ENCODE results near the gene TDRD1.

TDRD1 gene

DNA sequence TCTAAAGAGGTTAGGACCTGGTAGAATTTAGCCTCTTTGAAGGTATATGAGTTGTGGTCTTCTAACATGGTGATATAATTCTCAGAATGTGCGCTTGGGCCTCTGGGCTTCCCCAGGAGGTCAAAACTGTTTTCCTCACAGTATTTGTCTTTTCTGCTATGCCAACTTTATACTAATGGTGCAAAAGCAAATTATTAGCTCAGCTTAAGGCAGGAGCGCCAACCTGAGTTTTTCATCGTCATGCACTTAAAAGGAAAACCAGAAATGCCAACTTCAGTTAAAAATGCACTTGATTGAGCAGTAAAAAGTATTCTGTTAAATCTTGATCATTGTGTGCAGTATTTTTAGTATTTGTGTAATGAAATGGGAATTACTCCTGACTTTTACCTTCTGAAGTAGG, 9.7 kb downstream of the TDRD1 start:
- TF ChIP-seq, protein P1, sequence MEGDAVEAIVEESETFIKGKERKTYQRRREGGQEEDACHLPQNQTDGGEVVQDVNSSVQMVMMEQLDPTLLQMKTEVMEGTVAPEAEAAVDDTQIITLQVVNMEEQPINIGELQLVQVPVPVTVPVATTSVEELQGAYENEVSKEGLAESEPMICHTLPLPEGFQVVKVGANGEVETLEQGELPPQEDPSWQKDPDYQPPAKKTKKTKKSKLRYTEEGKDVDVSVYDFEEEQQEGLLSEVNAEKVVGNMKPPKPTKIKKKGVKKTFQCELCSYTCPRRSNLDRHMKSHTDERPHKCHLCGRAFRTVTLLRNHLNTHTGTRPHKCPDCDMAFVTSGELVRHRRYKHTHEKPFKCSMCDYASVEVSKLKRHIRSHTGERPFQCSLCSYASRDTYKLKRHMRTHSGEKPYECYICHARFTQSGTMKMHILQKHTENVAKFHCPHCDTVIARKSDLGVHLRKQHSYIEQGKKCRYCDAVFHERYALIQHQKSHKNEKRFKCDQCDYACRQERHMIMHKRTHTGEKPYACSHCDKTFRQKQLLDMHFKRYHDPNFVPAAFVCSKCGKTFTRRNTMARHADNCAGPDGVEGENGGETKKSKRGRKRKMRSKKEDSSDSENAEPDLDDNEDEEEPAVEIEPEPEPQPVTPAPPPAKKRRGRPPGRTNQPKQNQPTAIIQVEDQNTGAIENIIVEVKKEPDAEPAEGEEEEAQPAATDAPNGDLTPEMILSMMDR (IDR thresholded peaks at IDR 0.05; ENCODE audit: extremely low read depth, missing control alignments): no peak
- no peak for DNase-seq (ENCODE audit: low spot score)

DNA sequence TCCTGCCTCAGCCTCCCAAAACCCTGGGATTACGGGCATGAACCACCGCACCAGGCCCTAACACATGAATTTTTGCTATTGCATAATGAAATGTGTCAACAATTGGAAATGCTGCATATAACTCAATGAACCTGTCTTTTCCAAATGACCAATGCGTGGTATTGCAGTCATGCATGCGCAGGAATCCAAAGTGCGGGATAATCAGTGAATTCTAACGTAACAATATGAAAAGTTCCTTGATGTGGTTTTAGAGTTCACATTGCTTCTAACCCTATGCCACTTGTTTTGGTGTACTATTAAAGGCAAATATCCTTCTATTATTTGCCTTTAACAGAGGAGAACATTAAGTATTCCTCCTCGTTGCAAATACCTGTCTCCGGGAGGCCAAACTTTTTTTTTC, 10.5 kb downstream of the TDRD1 start:
- TF ChIP-seq, protein P1 (IDR thresholded peaks at IDR 0.05; ENCODE audit: extremely low read depth, missing control alignments): no peak
- DNase-seq (ENCODE audit: low spot score): no peak

DNA sequence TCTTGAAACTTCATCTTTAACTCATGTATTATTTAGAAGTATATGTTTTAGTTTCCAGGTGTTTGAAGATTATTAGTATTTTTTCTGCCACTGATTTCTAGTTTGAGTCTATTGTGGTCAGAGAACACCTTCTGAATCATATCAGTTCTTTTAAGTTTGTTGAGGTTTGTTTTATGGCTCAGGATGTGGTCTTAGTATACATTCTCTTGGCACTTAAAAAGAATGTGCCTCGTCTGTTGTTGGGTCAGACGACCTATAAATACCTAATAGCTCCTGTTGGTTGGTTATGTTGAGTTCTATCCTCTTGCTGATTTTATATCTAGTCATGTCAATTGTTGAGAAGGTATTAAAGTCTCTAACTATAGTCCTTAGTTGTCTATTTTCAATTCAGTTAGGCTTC, 15.9 kb downstream of the TDRD1 start:
- no peak for DNase-seq (ENCODE audit: low spot score)
- TF ChIP-seq, protein P1 (IDR thresholded peaks at IDR 0.05; ENCODE audit: extremely low read depth, missing control alignments): no peak

DNA sequence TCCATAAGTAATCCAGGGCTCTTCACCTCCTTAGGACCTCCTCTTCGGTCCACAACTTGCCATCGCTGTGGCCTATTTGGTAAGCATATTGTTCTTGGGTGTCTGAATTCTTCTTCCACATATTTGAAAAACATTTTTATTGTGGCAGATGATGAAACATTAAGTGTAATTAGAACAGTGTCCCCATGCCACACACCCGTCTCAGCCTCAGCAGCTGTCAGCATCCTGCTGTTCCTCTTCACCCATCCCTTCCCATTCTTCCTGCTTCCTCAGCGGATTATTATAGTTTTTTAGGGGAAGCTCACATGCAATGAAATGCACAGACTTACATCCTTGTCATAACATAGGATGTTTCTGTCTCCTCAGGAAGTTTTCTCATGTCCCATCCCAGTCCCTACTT, 20.1 kb downstream of the TDRD1 start:
- TF ChIP-seq, protein P1 (IDR thresholded peaks at IDR 0.05; ENCODE audit: extremely low read depth, missing control alignments): no peak
- DNase-seq (ENCODE audit: low spot score): no peak

DNA sequence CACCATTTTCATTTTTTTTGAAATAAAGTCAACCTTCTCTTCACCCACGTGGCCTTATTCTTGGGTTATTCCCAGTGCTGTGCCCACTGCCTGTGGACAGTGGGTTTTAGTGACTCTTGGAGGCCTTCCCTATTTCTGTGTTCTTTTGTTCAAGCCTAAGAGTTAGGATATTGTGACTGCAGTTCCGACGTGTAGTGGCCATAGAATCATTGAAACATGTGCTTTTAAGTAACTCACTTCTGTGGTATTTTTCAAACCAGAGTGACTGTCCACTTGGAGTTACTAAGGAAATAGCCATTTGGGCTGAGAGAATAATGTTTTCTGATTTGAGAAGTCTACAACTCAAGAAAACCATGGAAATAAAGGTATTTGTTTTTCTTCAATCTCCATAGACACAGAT, 23.7 kb downstream of the TDRD1 start:
- DNase-seq (ENCODE audit: low spot score): no peak
- TF ChIP-seq, protein P1 (IDR thresholded peaks at IDR 0.05; ENCODE audit: extremely low read depth, missing control alignments): no peak

DNA sequence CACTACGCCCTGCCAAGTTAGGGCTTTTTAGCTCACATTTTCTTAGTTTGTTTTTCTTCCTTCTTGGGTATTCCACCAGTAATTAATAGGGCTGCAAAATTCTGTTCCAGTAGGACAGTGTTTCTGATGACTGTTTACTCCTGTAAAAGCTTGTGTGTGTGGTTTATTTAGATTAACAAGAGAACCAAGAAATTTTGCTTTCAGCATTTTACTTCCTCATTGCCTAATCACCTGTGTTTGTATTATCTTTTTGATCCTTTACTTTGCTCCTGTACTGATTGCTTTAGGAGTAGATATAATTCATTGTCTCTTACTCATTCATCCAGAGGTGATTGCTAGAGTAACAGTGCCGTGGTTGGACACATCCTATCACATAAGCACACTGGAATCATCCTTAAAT, 27.7 kb downstream of the TDRD1 start:
- DNase-seq (ENCODE audit: low spot score): no peak
- TF ChIP-seq, protein P1 (IDR thresholded peaks at IDR 0.05; ENCODE audit: extremely low read depth, missing control alignments): no peak

DNA sequence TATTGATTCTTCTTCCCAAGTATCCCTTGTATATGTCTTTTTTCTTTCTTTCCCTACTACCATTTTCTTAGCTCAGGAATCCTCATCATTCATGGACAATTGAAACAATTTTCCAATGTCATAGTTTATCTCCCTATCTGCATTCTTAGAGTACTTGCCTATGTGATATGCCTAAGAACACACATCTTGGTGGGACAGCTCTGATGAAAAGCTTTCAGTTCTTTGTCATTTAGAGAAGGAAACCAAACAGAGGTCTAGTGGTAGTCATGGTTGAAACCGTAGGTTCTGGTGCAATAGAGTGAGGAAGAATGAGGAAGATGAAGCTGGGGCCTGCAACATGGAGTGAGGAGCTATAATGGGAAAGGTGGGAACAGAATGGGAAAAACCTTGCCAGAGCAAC, 28.2 kb downstream of the TDRD1 start:
- TF ChIP-seq, protein P1 (IDR thresholded peaks at IDR 0.05; ENCODE audit: extremely low read depth, missing control alignments): no peak
- no peak for DNase-seq (ENCODE audit: low spot score)

All from GM20000 (cell line).